Mesothelial cell of epicardium (in vitro differentiated cells): ENCODE measurements around the gene TMEM130. TPM values are rescaled to one million over a fixed set of nuclear protein-coding genes. Genes with fewer than 3 reads are reported as not detected.
"Not testable (repeated sequence)": the region's sequence is repeated elsewhere in the genome, so short reads cannot be mapped to it uniquely, and the experiment has no call there.

Experiments used
- DNase-seq, 2 experiments: peaks; one replicate each; pipeline ENCODE4 v3.0.0; 2021; ENCODE audit warnings: low spot score in 2 of 2; ENCODE audit not compliant: unreplicated experiment in 2 of 2
- H3K27ac Mint-ChIP-seq: 2 replicates; pipeline ENCODE4 v1.8.0; 2021; ENCODE audit warnings: mixed read lengths
- H3K27me3 Mint-ChIP-seq: 2 replicates; pipeline ENCODE4 v1.8.0; 2021; ENCODE audit warnings: low read depth, mixed read lengths
- H3K36me3 Mint-ChIP-seq: 2 replicates; pipeline ENCODE4 v1.8.0; 2021; ENCODE audit warnings: mixed read lengths
- H3K4me1 Mint-ChIP-seq: 2 replicates; pipeline ENCODE4 v1.8.0; 2021; ENCODE audit warnings: mixed read lengths
- H3K4me3 Mint-ChIP-seq: 2 replicates; pipeline ENCODE4 v1.8.0; 2021; ENCODE audit warnings: mild to moderate bottlenecking, moderate library complexity, mixed read lengths
- H3K9me3 Mint-ChIP-seq: 2 replicates; pipeline ENCODE4 v1.8.0; 2021; ENCODE audit warnings: mixed read lengths
- total RNA-seq: library from RNA; stranded (reverse); gene quantifications from 3 replicates; pipeline ENCODE4 v1.2.1, GENCODE V29; 2021
- TF ChIP-seq, protein P1 (sequence below): fragments of 200-600 bp; sonication (generic); IDR thresholded peaks from one replicate; pipeline ENCODE4 v1.5.0; 2021; ENCODE audit warnings: antibody characterized with exemption; ENCODE audit not compliant: unreplicated experiment

Gene TMEM130
- total RNA-seq, 1 donor from 2014 or later, result 12.5 TPM

DNA sequence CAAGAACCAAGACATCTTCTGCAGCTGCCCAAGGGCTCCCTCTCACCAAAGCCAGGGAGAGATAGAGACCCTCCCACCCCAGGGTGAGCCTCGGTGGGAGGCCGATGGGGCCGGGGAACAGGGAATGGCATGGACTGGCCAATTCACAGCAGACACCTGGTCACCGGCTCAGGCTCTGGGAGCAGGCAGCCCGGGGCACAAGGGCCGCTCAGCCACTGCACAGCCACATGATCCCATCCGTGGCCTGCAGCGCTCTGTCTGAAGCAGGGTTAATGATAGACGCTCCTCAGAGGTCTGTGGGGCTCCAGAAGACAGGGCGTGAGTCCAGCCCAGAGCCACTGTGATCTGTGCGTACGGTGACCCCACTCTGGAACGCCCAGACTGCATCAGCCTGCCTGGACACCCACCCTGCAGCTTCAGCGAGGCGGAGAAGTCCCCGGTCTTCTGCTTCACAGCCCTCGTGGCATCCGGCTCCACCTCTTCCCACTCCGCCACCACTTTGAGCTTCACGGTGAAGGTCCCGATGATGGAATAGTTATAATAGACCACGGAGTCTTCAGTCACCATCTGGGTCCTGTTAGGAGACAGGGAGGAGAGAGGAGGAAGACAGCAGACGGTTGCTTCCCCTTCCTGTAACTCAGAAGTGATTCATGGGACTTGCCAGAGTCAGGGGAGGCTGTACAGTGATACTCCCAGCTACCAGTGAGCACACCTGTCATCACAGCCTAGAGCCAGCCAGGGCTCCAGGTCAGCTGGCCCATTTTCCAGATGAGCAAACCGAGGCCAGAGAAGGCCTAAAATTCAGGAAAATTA is 14.0 kb downstream of the TMEM130 start:
- no peak overlapping the region for H3K27ac Mint-ChIP-seq
- H3K9me3 Mint-ChIP-seq, result no peaks in the 10 kb centered on the region
- DNase-seq, result no peak
- H3K36me3 Mint-ChIP-seq, result peaks cover 10% of the 10 kb centered on the region
- no peaks in the 10 kb centered on the region for H3K27me3 Mint-ChIP-seq
- peaks cover 8% of the 10 kb centered on the region for H3K4me1 Mint-ChIP-seq
- TF ChIP-seq, protein P1, sequence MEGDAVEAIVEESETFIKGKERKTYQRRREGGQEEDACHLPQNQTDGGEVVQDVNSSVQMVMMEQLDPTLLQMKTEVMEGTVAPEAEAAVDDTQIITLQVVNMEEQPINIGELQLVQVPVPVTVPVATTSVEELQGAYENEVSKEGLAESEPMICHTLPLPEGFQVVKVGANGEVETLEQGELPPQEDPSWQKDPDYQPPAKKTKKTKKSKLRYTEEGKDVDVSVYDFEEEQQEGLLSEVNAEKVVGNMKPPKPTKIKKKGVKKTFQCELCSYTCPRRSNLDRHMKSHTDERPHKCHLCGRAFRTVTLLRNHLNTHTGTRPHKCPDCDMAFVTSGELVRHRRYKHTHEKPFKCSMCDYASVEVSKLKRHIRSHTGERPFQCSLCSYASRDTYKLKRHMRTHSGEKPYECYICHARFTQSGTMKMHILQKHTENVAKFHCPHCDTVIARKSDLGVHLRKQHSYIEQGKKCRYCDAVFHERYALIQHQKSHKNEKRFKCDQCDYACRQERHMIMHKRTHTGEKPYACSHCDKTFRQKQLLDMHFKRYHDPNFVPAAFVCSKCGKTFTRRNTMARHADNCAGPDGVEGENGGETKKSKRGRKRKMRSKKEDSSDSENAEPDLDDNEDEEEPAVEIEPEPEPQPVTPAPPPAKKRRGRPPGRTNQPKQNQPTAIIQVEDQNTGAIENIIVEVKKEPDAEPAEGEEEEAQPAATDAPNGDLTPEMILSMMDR, result no peak
- no peak overlapping the region for H3K4me3 Mint-ChIP-seq

DNA sequence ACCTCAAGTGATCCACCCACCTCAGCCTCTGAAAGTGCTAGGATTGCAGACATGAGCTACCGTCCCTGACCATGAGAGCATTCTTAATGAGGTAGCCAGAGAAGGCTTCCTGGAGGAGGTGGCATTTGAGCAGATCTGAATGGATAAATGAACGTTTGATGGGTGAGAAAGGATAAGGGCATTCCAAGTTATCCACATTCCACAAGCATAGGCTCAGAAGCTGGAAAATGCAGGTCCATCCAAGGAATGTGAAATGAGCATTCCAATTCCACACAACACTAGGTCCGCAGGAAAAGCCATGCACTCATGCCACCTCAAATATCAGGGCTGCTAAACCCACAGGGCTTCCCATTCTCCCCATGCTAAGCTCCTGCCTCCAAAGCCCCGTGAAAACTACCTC is 17.0 kb downstream of the TMEM130 start:
- peaks cover 8% of the 10 kb centered on the region for H3K4me1 Mint-ChIP-seq

DNA sequence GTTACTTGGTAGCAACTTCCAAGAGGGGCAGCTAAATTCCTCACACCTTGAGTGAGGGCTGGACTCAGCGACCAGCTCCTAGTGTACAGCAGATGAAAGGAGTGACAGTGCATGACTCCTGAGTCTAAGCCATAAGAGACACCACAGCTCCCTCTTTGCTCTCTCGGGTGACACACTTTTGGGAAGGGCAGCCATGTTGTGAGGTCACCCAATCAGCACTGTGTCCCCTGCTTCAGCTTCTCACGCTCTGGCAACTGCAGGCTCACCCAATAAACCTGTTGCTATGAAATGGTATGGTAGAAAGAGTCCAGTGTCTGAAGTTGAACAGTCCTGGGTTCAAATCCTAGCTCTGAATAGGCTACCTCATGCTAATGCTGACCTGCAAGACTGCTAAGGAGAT is 20.9 kb downstream of the TMEM130 start:
- DNase-seq, result no peak
- no peaks in the 10 kb centered on the region for H3K27me3 Mint-ChIP-seq
- peaks cover 4% of the 10 kb centered on the region for H3K9me3 Mint-ChIP-seq
- H3K27ac Mint-ChIP-seq, result no peak overlapping the region
- peaks cover 20% of the 10 kb centered on the region for H3K36me3 Mint-ChIP-seq
- no peak overlapping the region for H3K4me3 Mint-ChIP-seq
- TF ChIP-seq, protein P1, result no peak
- peaks cover 4% of the 10 kb centered on the region for H3K4me1 Mint-ChIP-seq

More for the DNA sequence above, 17.0 kb downstream of the TMEM130 start:
- no peak for DNase-seq
- H3K36me3 Mint-ChIP-seq, result peaks cover 20% of the 10 kb centered on the region
- no peak overlapping the region for H3K4me3 Mint-ChIP-seq
- peaks cover 4% of the 10 kb centered on the region for H3K9me3 Mint-ChIP-seq
- no peaks in the 10 kb centered on the region for H3K27me3 Mint-ChIP-seq
- TF ChIP-seq, protein P1, result no peak
- peak overlapping the region; percentile 62 for H3K27ac Mint-ChIP-seq

DNA sequence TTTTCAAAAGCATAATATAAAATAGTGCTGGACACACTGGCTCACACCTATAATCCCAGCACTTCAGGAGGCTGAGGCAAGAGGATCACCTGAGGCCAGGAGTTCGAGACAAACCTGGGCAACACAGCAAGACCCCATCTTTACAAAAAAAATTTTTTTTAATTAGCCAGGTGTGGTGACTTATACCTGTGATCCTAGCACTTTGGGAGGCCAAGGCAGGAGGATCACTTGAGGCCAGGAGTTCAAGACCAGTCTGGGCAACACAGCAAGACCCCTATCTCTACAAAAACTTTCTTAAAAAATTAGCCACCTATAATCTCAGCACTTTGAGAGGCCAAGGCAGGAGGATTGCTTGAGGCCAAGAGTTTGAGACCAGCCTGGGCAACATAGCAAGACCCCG is 27.3 kb downstream of the TMEM130 start:
- H3K9me3 Mint-ChIP-seq, H3K36me3 Mint-ChIP-seq, H3K27ac Mint-ChIP-seq, H3K27me3 Mint-ChIP-seq, DNase-seq, H3K4me1 Mint-ChIP-seq, H3K4me3 Mint-ChIP-seq: not testable (repeated sequence)

DNA sequence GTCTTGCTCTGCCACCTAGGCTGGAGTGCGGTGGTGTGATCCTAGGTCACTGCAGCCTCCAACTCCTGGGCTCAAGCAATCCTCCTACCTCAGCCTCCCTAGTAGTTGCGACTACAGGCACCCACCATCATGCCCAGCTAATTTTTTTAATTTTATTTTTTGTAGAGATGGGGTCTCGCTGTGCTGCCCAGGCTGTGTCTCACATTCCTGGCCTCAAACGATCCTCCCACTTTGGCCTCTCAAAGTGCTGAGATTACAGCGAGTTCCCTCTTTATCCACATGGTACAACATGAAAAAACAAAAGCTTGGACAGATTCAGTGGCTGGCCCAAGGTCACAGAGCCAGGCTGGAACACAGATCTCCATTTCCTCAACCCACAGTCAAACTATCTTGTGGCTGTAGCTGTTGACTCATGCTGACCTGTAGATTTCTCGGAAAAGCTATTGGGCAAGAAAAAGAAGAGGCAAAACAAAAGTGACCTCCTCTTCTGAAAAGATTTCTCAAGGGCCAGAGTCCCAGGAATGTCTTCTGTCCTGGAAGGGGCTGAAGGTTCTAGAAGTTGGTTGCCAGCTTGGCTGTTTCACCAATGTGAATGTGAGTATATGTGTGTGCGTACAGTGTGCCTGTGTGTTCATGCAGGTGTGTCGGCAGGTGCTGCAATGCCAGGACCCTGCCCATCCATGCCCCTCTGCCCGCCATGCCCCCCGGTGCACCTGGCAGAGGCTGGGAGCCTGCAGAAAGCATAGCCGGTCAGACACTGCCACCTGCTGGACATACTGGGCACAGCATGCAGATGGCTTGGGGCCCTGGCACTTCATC is 28.4 kb downstream of the TMEM130 start:
- TF ChIP-seq, protein P1, result peak; percentile 99
- H3K36me3 Mint-ChIP-seq, result no peaks in the 10 kb centered on the region
- no peak overlapping the region for H3K4me3 Mint-ChIP-seq
- DNase-seq, result peak; percentile 43 to 87
- peaks cover 4% of the 10 kb centered on the region for H3K27me3 Mint-ChIP-seq
- peaks cover 5% of the 10 kb centered on the region for H3K4me1 Mint-ChIP-seq
- H3K9me3 Mint-ChIP-seq, result no peaks in the 10 kb centered on the region
- H3K27ac Mint-ChIP-seq, result no peak overlapping the region

DNA sequence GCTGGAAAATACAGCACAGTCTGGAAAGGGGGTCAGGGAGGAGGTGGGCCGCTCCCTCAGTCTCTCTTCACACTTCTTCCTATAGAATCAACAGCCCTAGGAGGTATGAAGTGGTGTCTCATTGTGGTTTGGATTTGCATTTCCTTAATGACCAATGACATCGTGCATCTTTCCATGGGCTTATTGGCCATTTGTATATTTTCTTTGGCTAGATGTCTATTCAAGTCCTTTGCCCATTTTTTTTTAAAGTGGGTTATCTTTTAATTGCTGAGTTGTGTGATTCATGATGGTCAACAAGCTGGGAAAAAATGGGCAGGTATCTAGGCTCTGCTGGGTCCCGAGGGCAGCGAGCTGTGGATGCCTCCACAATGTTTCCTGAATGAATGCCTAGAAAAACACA is 29.1 kb downstream of the TMEM130 start:
- Mint-ChIP-seq H3K27ac (no peak overlapping the region), H3K36me3 (no peaks in the 10 kb centered on the region), H3K27me3 (peaks cover 4% of the 10 kb centered on the region), H3K4me3 (no peak overlapping the region), H3K9me3 (no peaks in the 10 kb centered on the region), H3K4me1 (peaks cover 5% of the 10 kb centered on the region)
- TF ChIP-seq, protein P1, result no peak
- DNase-seq, result no peak
